WI38 (cell line): ENCODE measurements around the gene NOL4L.

ENCODE experiments used
- H3K4me3 ChIP-seq: 2 replicates; pipeline ENCODE4 v1.5.1; 2011; ENCODE audit warnings: low read depth, mild to moderate bottlenecking, control low read depth, low read length
- TF ChIP-seq, protein P1 (sequence below): IDR thresholded peaks from 2 replicates; pipeline ENCODE4 v1.5.1; 2012; ENCODE audit warnings: low read depth, mild to moderate bottlenecking, control low read depth, low read length

The NOL4L gene

DNA sequence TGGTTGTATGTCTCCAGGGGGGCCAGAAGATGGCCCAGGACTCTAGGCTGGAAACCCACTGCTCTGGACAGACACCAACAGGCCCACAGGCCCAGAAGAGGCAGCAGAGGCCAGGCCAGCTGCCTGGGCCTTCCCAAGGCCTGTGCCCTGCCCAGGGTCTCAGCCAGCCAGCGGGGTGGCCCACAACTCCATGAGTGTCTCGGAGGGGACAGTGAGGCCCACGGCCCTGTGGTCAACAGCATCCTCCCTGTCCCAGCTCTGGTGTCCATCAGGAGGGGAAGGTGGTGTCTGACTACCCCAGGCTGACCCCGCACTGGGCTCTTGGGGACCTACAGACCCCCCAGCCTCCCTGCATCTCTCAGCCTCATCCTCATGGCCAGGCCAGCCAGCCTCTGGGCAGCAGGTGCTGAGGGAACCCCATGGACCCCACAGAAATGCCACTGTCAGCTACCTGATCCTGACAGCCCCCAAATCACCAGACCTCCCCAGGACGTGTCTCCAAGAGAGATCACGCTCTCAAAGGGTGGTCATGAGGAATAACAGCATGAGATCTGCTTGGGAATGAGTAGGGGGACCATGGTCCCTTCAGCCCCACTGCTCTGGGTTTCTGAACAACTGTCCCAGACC, 112.4 kb downstream of the NOL4L start:
- no peak overlapping the region for H3K4me3 ChIP-seq
- TF ChIP-seq, protein P1, sequence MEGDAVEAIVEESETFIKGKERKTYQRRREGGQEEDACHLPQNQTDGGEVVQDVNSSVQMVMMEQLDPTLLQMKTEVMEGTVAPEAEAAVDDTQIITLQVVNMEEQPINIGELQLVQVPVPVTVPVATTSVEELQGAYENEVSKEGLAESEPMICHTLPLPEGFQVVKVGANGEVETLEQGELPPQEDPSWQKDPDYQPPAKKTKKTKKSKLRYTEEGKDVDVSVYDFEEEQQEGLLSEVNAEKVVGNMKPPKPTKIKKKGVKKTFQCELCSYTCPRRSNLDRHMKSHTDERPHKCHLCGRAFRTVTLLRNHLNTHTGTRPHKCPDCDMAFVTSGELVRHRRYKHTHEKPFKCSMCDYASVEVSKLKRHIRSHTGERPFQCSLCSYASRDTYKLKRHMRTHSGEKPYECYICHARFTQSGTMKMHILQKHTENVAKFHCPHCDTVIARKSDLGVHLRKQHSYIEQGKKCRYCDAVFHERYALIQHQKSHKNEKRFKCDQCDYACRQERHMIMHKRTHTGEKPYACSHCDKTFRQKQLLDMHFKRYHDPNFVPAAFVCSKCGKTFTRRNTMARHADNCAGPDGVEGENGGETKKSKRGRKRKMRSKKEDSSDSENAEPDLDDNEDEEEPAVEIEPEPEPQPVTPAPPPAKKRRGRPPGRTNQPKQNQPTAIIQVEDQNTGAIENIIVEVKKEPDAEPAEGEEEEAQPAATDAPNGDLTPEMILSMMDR = no peak

DNA sequence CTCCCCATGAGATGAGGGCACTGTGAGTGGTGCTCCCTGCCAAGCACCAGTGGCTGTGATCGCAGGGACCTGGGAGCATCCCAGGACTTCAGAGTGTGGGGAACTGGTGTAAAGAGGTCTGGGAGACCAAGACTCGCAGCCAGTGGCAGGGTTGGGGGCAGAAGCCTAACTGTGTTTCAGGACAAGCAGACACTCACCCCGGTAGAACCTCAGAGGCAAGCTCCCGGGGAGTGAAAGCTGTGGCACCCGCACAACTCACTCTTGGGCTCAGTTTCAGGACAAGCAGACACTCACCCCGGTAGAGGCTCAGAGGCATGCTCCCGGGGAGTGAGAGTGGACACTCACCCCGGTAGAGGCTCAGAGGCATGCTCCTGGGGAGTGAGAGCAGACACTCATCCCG, 114.2 kb downstream of the NOL4L start:
- TF ChIP-seq, protein P1 = no peak
- H3K4me3 ChIP-seq = no peak overlapping the region

DNA sequence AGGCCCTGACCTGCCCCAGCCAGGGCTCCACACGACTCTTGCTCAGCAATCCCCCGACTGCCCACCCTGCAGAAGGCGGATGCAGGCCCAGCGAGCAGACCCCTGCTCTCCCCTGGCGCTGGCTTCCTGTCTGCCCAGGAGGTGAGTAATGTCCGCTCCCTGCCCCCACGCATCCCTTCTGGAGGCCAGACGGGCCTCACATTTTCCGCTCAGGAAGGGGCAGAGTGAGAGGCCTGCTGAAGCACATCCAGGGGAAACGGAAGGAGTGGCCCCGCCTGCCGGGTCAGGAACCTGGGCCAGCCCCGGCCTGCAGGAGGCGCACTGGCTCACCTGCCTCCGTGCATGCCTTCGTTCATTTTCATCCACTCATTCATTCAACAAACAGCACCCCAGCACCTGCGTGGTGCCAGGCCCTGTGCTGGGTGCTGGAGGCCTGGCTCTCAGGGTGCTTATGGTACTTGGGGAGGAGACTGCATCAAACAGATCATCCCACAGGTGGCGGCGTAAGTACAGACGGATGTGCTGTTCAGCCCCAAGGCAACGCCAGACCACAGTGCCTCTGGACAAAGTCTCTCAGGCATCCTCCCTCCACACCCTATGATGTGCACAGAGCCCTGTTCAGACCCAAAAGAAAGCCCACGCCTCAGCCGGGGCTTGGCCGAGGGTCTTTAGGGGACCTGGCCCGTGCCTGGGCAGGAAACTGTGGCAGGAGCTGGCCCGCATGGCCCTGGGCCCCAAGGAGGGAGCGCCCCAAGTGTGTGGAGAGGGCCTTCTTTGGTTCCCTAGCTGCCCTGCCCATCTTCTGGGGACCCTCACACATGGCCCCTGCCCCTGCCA, 114.9 kb downstream of the NOL4L start:
- TF ChIP-seq, protein P1 = peak; percentile 26; the same call in 1 of the 2 replicates
- no peak overlapping the region for H3K4me3 ChIP-seq

DNA sequence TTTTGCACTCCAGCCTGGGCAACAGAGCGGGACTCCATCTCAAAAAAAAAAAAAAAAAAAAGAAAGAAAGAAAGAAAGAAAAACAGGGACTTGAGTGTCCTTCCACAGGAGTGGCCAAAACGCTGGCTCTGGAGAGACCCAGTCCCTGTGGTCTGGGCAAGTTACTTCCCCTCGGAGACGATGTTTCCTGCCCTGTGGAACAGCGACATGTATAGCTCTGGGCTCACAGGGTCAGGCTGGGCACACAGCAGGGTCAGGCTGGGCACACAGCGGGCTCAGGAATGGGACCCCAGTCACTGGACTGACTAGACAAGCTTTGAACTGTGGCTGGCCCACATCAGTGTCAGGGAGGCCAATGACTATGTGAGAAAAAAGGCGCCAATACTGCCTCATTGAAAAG, 116.3 kb downstream of the NOL4L start:
- TF ChIP-seq, protein P1 = no peak
- H3K4me3 ChIP-seq = no peak overlapping the region

DNA sequence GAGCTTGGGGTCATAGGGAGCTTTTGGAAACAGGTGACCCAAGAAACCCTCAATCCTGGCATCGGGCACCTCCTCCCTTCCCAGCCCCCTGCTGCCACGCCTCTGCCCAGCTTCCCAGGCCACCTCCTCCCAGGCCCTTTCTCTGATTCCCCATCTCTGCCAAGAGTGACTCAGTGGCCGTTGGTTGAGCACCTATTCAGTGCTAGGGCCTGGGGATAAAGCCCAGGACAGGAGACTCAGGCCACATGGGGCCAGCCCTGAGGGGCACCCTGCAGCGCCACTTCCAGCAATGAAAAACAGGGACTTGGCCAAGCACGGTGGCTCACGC, 116.9 kb downstream of the NOL4L start:
- TF ChIP-seq, protein P1 = no peak
- H3K4me3 ChIP-seq = no peak overlapping the region

DNA sequence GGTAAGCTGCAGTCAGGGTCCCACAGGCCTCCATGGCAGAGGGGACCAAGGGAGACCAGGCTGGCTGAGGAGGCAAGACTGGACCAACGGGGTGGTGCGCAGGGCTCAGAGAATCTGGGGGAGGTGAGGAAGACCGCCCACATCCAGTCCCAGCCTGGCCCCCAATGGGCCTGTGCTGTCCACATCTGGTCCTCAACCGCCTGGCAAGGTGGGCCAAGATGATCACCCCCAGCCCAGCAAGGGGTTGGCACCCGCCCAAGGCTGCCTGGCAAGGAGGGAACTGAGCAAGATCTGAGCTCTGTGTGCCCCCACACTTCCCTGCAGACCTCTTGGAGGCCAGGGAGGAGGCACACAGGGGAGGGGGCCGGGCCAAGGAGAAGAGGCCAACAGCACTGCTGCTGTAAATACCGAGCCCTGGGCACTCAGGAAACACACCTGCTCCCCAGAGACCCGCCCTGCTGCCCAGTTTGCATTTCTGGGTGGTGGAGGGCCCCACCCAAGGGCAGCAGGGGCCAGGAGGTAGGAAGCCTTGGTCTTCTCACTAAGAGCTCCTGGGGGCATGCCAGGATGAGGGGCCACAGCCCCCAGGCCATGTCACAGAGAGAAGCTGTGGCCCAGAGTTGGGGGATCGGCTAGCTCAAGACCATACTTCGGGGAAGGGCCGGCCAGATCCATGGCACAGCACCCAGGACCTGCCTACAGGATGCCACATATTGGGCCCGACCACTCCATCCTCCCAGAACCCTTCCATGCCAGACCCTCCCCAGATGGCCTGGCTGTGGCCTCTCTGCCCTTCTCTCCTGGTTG, 117.4 kb downstream of the NOL4L start:
- TF ChIP-seq, protein P1 = no peak
- H3K4me3 ChIP-seq = no peak overlapping the region
